NCI-H146 treated with DMSO at 0.1 percent for 48 hours (cell line): ENCODE results near the gene MYO7A.

ENCODE experiments used
- DNase-seq: peaks from one replicate; lab custom pipeline; 2025; ENCODE audit not compliant: unreplicated experiment; lab: John Stamatoyannopoulos, UW

MYO7A gene

DNA sequence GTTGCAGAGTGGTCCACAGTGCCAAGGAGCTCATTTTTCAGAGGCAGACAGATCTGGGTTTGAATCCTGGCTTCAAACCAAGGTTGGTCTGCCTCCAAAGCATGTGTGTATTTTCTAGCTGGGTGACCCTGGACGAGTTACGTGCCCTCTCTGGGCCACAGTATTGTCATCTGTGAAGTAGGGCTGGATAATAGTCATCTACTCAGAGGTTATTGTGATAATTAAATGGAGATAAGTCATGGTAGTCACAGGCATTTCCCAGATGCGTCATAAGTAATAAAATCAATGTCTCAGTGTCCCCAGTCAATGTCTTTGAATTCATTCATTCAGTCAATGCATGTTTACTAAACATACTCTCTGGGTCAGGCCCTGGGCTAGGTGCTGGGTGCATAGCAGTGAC, 16.8 kb upstream of the MYO7A start:
- no peak for DNase-seq

DNA sequence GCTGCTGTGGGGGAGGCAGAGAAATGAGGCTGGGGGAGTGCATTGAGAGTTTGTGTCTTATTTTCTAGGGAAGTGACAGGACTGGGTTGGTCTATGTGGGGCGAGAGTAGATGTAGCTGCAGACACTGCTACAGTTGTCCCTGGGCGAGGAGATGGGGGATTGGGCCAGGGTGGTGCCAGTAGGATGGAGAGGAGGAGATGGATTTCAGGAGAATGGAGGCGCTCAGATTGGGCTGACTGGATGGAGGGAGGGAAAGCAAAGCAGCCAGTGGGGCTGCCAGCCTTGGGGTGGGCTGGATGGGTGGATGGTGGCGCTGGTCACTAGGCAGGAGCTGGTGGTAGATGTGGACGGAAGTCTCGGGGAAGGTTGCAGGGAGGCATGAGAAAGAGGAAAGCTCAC, 16.1 kb upstream of the MYO7A start:
- no peak for DNase-seq

- no peak for DNase-seq
These were observed 15.2 kb upstream of the MYO7A start for GRCh38 chr11:77112641-77113381.

DNA sequence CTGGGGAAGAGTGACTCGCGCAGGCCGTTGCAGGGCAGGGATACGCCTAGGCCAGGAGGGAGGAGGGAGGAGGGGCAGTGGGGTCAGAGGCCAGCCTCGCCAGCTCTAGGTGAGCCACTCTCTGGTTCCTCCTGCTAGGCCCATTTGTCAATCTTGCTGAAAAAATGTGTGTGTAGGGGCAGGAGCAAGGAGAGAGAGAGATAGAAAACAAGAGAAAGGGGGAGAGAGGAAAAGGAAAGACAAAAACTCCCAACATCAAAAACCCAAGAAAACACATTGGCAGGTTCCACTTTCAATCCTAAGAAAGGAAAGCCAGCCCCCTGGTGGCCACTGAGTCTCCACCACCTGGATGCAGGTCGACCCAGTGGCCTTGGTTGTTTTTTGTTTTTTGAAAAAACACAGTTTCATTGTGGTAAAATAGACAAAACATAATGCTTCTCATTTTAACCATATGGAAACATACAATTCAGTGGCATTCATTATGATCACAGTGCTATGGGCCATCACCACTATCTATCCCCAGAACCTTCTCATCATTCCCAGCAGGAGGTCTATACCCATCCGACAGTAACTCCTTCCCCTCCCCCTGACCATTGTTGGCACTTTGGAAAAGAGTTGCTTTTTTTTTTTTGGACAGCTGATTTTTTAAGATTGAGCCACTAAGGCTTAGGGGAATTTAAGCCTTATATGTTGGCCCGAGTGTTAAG, 14.5 kb upstream of the MYO7A start:
- no peak for DNase-seq

DNA sequence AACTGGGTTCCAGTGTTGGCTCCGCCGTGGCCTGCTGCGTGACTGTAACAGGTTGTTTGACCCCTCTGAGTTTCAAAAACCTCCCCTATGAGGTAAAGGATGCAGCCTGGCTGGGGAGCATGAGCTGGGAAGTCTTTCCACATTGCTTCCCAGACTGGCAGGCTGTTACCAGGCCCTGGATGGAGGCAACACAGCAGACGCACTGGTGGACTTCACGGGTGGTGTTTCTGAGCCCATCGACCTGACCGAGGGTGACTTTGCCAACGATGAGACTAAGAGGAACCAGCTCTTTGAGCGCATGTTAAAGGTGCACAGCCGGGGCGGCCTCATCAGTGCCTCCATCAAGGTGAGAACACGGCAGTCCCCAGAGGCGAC, 14.0 kb upstream of the MYO7A start:
- no peak for DNase-seq

- no peak for DNase-seq
These were observed 12.8 kb upstream of the MYO7A start for GRCh38 chr11:77115181-77115611.

DNA sequence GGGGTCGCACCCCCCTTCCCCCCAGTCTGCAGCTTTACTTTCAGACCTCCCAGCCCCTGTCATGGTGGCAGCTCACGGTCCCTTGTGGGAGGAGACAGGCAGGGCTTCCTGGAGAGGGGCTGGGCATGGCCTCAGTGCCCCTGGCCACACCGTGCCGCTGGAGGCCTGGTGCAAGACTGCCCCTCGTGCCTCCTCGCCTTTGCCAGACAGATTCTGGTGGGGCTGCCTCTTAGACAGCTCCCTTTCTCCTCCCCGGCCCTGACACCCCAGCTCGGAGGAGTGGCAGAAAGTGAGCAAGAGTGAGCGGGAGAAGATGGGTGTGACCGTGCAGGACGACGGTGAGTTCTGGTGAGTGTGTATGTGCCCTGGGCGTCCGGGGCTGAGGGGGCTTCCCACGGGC, 12.1 kb upstream of the MYO7A start:
- DNase-seq, result no peak

GRCh38 chr11:77117492-77117891, 10.6 kb upstream of the MYO7A start:
- peak; percentile 37 for DNase-seq

- no peak for DNase-seq
These were observed 10.0 kb upstream of the MYO7A start for GRCh38 chr11:77118086-77118485.

GRCh38 chr11:77118971-77119370, 9.1 kb upstream of the MYO7A start:
- no peak for DNase-seq

- no peak for DNase-seq
These were observed 8.5 kb upstream of the MYO7A start for GRCh38 chr11:77119531-77119936.

DNA sequence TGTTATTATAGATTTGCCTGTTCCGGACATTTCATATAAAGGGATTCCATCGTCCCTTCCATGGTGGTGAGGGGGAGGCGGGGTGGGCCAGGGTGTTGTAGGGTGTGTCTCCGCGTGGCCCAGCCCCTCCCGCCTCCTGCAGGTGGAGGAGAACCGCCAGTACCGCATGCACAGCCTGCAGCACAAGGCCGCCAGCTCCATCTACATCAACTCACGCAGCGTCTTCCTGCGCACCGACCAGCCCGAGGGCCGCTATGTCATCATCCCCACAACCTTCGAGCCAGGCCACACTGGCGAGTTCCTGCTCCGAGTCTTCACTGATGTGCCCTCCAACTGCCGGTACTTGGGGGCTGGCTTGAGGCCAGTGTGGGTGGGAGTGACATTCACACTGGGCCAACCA, 7.5 kb upstream of the MYO7A start:
- no peak for DNase-seq

DNA sequence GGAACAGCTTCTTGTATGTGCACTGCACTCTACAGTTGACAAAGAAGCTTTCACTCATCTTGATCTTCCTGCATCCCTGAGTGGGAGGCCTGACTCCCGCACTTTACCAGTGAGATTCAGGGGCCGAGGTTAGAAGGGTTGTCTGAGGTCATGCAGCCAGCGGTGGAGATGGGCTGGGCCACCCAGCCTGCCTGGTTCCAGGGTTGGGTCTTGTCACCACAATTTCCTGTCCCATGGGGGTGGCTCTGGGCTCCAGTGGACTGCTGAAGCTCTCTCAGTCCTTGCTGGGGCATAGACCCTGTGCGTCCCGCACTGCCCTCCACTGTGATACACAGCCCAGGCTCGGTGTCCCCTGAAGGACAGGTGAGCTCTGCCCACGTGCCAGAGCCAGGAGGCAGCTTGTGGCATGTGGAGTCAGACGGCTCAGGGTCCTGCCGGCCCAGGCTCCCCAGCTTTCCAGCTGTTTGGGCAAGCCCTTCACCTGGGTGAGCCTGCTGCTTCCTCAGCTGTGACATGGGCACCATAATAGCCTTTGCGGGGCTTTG, 6.9 kb upstream of the MYO7A start:
- DNase-seq, result no peak

DNA sequence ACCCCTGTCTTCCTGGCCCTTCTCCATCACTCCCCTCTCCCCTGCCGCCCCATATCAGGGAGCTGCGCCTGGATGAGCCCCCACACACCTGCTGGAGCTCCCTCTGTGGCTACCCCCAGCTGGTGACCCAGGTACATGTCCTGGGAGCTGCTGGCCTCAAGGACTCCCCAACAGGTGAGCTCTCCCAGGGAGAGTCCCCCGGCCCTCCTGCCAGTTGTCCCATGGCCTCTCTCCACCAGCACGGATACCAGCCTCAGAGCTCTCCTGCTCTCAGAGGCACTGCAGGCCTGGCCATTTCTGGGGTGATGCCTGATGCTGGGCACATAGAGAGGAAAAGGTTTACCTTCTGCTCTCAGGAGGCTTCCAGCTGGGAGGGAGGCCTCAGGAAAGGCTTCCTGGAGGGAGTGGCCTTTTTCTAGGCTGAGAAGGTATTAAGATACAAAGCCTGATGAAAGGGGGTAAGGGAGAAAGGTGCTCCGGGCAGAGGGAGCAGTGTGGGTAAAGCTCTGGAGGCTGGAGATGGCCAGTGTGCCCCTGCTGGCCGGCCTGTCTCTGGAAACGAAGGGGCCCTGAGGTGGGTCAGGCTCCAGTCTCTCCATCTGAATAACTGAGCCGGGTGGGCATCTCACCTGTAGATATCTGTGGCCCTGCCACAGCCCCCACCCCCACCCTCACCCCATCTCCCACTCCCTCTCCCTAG, 6.0 kb upstream of the MYO7A start:
- DNase-seq, result no peak

DNA sequence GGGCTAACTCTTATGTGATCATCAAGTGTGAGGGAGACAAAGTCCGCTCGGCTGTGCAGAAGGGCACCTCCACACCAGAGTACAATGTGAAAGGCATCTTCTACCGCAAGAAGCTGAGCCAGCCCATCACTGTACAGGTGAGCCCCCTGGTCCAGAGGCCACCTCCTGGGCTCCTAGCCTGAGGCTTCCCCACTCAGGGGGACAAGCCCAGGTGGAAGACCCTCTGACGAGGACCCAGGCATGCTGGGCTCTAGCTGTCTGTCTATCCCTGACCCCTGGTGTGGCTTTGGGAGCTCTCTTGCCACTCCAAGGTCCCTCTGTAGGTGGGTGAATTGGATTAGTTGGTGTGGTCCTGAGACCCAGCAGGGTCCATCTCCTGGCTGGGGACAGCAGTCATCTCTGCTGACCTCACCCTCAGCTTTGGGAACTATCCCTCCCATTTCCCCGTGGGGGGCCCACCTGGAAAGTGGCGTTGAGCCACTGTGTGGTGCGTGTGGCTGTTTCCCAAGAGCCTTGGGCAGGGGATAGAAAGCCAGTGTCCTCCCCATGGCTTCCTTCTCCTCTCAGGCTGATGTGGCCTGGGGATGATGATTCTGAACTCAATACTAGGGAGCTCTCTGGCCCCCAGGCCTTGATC, 5.4 kb upstream of the MYO7A start:
- no peak for DNase-seq

DNA sequence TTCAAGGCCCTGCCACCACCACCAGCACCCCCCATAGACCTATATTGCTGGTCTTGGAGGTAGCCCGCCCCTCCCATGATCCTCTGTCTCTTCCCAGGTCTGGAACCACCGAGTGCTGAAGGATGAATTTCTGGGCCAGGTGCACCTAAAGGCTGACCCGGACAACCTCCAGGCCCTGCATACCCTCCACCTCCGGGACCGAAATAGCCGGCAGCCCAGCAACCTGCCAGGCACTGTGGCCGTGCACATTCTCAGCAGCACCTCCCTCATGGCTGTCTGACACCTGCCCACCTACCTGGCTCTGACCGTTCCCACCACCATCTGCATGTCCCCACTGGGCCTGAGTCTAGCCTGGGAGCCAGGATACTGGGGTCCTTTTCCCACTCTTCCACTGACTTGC, 4.5 kb upstream of the MYO7A start:
- DNase-seq, result no peak

- DNase-seq, result no peak
These were observed 4.0 kb upstream of the MYO7A start for GRCh38 chr11:77124041-77124440.

DNA sequence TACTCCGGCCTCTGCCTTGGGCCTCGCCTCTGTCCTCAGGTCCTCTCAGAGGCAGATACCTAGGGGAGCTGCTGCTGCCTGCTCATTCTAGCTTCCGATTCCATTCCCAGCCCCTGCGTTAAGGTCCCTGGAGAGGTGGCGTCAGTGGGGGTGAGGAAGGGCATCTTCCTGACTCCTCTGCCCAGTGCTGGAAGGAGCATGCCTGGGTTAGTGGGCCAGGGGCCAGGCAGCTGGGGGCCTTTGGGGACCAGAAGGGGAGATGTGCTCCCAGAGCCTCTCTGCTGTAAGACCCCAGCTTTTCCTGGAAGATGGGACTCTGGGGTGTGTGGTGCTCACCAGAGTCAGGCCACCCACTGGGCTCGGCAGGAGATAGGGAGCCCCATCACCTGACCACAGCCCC, 3.6 kb upstream of the MYO7A start:
- DNase-seq, result no peak

DNA sequence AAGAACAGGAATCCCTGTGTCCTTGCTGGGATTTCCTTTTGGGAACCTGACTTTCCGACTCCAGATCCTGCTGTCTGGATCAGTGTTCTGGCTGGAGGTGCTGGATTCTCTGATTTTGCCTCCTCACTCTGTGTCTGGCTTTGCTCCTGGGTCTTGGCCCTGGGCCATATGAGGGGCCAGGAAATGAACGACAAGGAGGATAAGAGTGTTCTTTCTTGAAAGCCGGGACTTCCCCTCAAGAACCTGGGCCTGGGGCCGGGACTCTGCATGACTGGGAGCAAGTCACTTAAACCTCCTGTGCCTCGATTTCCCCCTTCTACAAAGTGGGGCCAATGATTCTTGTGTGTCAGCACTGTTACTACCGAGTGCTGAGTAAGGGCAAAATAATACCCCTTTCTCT, 2.9 kb upstream of the MYO7A start:
- DNase-seq, result no peak

- DNase-seq, result no peak
These were observed 2.4 kb upstream of the MYO7A start for GRCh38 chr11:77125695-77126094.

- no peak for DNase-seq
These were observed 1.8 kb upstream of the MYO7A start for GRCh38 chr11:77126156-77126775.
